ENCODE measurements around the gene PCBP4. TPM values are rescaled to one million over a fixed set of nuclear protein-coding genes. Genes with fewer than 3 reads are reported as not detected.

PCBP4 gene
- total RNA-seq, 1 donor from 2014 or later: 37.1 TPM

GRCh38 chr3:51985063-51985462 lies 17.8 kb upstream of the PCBP4 start:
- Histone ChIP-seq H3K27me3 (no peaks in the 10 kb centered on the region), H3K27ac (peak overlapping the region; percentile 93), H3K4me1 (peaks cover 24% of the 10 kb centered on the region), H3K4me3 (no peak overlapping the region), H3K36me3 (no peaks in the 10 kb centered on the region), H3K9me3 (no peaks in the 10 kb centered on the region)
- intact Hi-C loops (cut with DNase I): no loop called here
- DNase-seq: no peak
- no peak for TF ChIP-seq CTCF (IDR thresholded peaks at IDR 0.05)
- no peak for ATAC-seq

GRCh38 chr3:51984269-51984647 lies 17.0 kb upstream of the PCBP4 start:
- TF ChIP-seq CTCF (IDR thresholded peaks at IDR 0.05): no peak
- H3K9me3 ChIP-seq: no peaks in the 10 kb centered on the region
- DNase-seq (no peak), ATAC-seq (no peak)
- H3K4me3 ChIP-seq: no peak overlapping the region
- intact Hi-C loops (cut with DNase I): no loop called here
- H3K27me3 ChIP-seq: no peaks in the 10 kb centered on the region
- peak overlapping the region; percentile 93 for H3K27ac ChIP-seq
- no peaks in the 10 kb centered on the region for H3K36me3 ChIP-seq
- peaks cover 24% of the 10 kb centered on the region for H3K4me1 ChIP-seq

GRCh38 chr3:51983578-51984268 lies 16.5 kb upstream of the PCBP4 start:
- ATAC-seq (no peak), DNase-seq (no peak)
- peaks cover 24% of the 10 kb centered on the region for H3K4me1 ChIP-seq
- no peaks in the 10 kb centered on the region for H3K9me3 ChIP-seq
- no peaks in the 10 kb centered on the region for H3K36me3 ChIP-seq
- TF ChIP-seq CTCF (IDR thresholded peaks at IDR 0.05): no peak
- no peaks in the 10 kb centered on the region for H3K27me3 ChIP-seq
- intact Hi-C loops (cut with DNase I): no loop called here
- H3K4me3 ChIP-seq: peak overlapping the region; percentile 70
- H3K27ac ChIP-seq: peak overlapping the region; percentile 93

GRCh38 chr3:51982838-51983577 lies 15.8 kb upstream of the PCBP4 start, which contains the start of gene ACY1:
Gene ACY1 (plus strand): TSS chr3:51983535. CDS start chr3:51984065, 530 bp downstream.
- intact Hi-C loops (cut with DNase I): no loop called here
- Histone ChIP-seq H3K4me3 (peak within 1 kb of the TSS; percentile 70), H3K9me3 (no peaks in the 10 kb centered on the region), H3K27ac (peak within 1 kb of the TSS; percentile 93), H3K4me1 (peaks cover 24% of the 10 kb centered on the region), H3K27me3 (no peaks in the 10 kb centered on the region), H3K36me3 (no peaks in the 10 kb centered on the region)
- ATAC-seq (peak; percentile 92), DNase-seq (peak; percentile 96)
- no peak for TF ChIP-seq CTCF (IDR thresholded peaks at IDR 0.05)

- H3K27me3 ChIP-seq: no peaks in the 10 kb centered on the region
- H3K4me3 ChIP-seq: peak overlapping the region; percentile 70
- peak; percentile 50 for TF ChIP-seq CTCF (IDR thresholded peaks at IDR 0.05)
- peaks cover 24% of the 10 kb centered on the region for H3K4me1 ChIP-seq
- DNase-seq: peak; percentile 76
- H3K36me3 ChIP-seq: no peaks in the 10 kb centered on the region
- peak; percentile 46 for ATAC-seq
- H3K9me3 ChIP-seq: no peaks in the 10 kb centered on the region
- intact Hi-C loops (cut with DNase I): no loop called here
- H3K27ac ChIP-seq: peak overlapping the region; percentile 93
Observed at GRCh38 chr3:51982352-51982837, 15.1 kb upstream of the PCBP4 start.
